ENCODE results near the gene PLD1.

The PLD1 gene

GRCh38 chr3:171776411-171776810 lies 33.9 kb downstream of the PLD1 start:
- H3K4me3 ChIP-seq (replicated peaks; ENCODE audit: low read depth, low read length): no peak overlapping the region
- no peak for DNase-seq (ENCODE audit: extremely low read depth, low read depth)
- TF ChIP-seq CTCF (IDR thresholded peaks at IDR 0.05; ENCODE audit: low read depth, low read length, missing control alignments): no peak

- no peak overlapping the region for H3K4me3 ChIP-seq (replicated peaks; ENCODE audit: low read depth, low read length)
- TF ChIP-seq CTCF (IDR thresholded peaks at IDR 0.05; ENCODE audit: low read depth, low read length, missing control alignments): no peak
- DNase-seq (ENCODE audit: extremely low read depth, low read depth): no peak
Measured at GRCh38 chr3:171775943-171776342, 34.3 kb downstream of the PLD1 start.

GRCh38 chr3:171774521-171774920 lies 35.8 kb downstream of the PLD1 start:
- no peak for TF ChIP-seq CTCF (IDR thresholded peaks at IDR 0.05; ENCODE audit: low read depth, low read length, missing control alignments)
- DNase-seq (ENCODE audit: extremely low read depth, low read depth): no peak
- H3K4me3 ChIP-seq (replicated peaks; ENCODE audit: low read depth, low read length): no peak overlapping the region

GRCh38 chr3:171772427-171773056 lies 37.7 kb downstream of the PLD1 start:
- peak; percentile 47 for DNase-seq (ENCODE audit: extremely low read depth, low read depth)

GRCh38 chr3:171770689-171771620 lies 39.3 kb downstream of the PLD1 start:
- no peak overlapping the region for H3K4me3 ChIP-seq (replicated peaks; ENCODE audit: low read depth, low read length)
- DNase-seq (ENCODE audit: extremely low read depth, low read depth): peak; percentile 37
- TF ChIP-seq CTCF (IDR thresholded peaks at IDR 0.05; ENCODE audit: low read depth, low read length, missing control alignments): no peak

More at GRCh38 chr3:171772427-171773056, 37.7 kb downstream of the PLD1 start:
- no peak overlapping the region for H3K4me3 ChIP-seq (replicated peaks; ENCODE audit: low read depth, low read length)
- TF ChIP-seq CTCF (IDR thresholded peaks at IDR 0.05; ENCODE audit: low read depth, low read length, missing control alignments): peak; percentile 80

- no peak for DNase-seq (ENCODE audit: extremely low read depth, low read depth)
- no peak for TF ChIP-seq CTCF (IDR thresholded peaks at IDR 0.05; ENCODE audit: low read depth, low read length, missing control alignments)
- H3K4me3 ChIP-seq (replicated peaks; ENCODE audit: low read depth, low read length): no peak overlapping the region
Measured at GRCh38 chr3:171769461-171769860, 40.8 kb downstream of the PLD1 start.

Data from HFF-Myc (cell line).